ENCODE measurements around the gene STAU1.
A peak's percentile ranks its signal among the peaks of the same experiment; 100 is the strongest.

DNA sequence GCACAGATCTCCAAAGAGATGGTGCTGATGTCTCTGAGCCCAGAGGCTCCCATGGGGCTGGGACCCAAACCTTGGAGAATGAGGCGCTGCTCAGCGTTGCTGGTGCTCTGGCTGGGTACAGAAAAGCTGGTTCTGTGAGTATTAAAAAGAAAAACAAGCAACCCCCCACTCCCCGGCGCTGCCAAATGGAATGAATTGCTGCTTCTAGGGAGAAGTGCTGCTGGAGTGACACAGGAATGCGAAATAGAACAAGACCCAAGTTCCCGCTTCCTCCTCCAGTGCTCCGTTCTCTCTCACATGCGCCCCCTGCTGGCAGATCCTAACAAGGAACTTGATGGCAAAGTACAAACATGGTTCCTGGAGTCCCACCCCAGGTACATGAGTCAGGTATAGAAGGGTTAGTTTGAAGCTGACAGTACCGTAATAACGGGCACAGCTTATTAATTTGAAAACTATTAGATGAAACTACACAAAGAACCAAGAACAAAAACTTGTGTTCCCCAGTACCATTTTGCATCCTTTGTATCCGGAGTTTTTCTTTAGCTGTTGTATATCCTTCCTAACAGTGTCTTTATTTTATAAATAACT, 29.0 kb upstream of the STAU1 start:
- TF ChIP-seq EP300 (IDR thresholded peaks at IDR 0.05; ENCODE audit: borderline replicate concordance in 1 of 2, low read depth in 1 of 2, low read length in 1 of 2) = no peak
- peak; percentile 81 for TF ChIP-seq RAD21 (IDR thresholded peaks at IDR 0.05; ENCODE audit: low read length)
- TF ChIP-seq CHD2 (IDR thresholded peaks at IDR 0.05; ENCODE audit: low read length, partially characterized antibody) = no peak
- TF ChIP-seq, protein P1, sequence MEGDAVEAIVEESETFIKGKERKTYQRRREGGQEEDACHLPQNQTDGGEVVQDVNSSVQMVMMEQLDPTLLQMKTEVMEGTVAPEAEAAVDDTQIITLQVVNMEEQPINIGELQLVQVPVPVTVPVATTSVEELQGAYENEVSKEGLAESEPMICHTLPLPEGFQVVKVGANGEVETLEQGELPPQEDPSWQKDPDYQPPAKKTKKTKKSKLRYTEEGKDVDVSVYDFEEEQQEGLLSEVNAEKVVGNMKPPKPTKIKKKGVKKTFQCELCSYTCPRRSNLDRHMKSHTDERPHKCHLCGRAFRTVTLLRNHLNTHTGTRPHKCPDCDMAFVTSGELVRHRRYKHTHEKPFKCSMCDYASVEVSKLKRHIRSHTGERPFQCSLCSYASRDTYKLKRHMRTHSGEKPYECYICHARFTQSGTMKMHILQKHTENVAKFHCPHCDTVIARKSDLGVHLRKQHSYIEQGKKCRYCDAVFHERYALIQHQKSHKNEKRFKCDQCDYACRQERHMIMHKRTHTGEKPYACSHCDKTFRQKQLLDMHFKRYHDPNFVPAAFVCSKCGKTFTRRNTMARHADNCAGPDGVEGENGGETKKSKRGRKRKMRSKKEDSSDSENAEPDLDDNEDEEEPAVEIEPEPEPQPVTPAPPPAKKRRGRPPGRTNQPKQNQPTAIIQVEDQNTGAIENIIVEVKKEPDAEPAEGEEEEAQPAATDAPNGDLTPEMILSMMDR (IDR thresholded peaks at IDR 0.05) = peak; percentile 94
- no peak for TF ChIP-seq GABPA (IDR thresholded peaks at IDR 0.05; ENCODE audit: low read depth)
- no peak for TF ChIP-seq EZH2phosphoT487 (IDR thresholded peaks at IDR 0.05; ENCODE audit: borderline replicate concordance, low read depth)
- peak; percentile 87 for TF ChIP-seq SMC3 (IDR thresholded peaks at IDR 0.05; ENCODE audit: low read depth, low read length)
- TF ChIP-seq TCF12 (IDR thresholded peaks at IDR 0.05) = no peak
